Measurements from ENCODE around the gene ATP6V0B. TPM values are rescaled to one million over a fixed set of nuclear protein-coding genes. Genes with fewer than 3 reads are reported as not detected.

The ATP6V0B gene
- total and polyA plus RNA-seq, 2 of the 13 experiments (the other 11 are each of a cell fraction or from before 2014, with no cell fraction given), result 157 to 161 TPM

GRCh38 chr1:43991476-43992231 lies 16.9 kb downstream of the ATP6V0B start, which contains the start of gene CCDC24 (continued):
- TF ChIP-seq ZBTB4 (CRISPR knock-in tag; IDR thresholded peaks at IDR 0.05; ENCODE audit: borderline replicate concordance), result no peak
- no peak for TF ChIP-seq BATF2 (CRISPR knock-in tag; IDR thresholded peaks at IDR 0.05)
- no peak for TF ChIP-seq FOXC1 (CRISPR knock-in tag; IDR thresholded peaks at IDR 0.05; ENCODE audit: borderline replicate concordance)
- TF ChIP-seq PBX2 (CRISPR knock-in tag; IDR thresholded peaks at IDR 0.05), result no peak
- no peak for TF ChIP-seq ZBTB1 (CRISPR knock-in tag; IDR thresholded peaks at IDR 0.05; ENCODE audit: borderline replicate concordance)
- TF ChIP-seq PRPF4 (IDR thresholded peaks at IDR 0.05; ENCODE audit: low read depth, low read length, poor library complexity, severe bottlenecking), result no peak
- TF ChIP-seq HDAC6 (IDR thresholded peaks at IDR 0.05; ENCODE audit: low read depth, low read length), result no peak
- no peak for TF ChIP-seq ZSCAN30 (CRISPR knock-in tag; IDR thresholded peaks at IDR 0.05)
- TF ChIP-seq ATRX (CRISPR knock-in tag; IDR thresholded peaks at IDR 0.05; ENCODE audit: borderline replicate concordance), result no peak
- peak; percentile 65; the same call in 1 of the 2 replicates for TF ChIP-seq SNAPC4 (CRISPR knock-in tag; IDR thresholded peaks at IDR 0.05)
- peak; percentile 62; the same call in 1 of the 2 replicates for TF ChIP-seq ZNF230 (CRISPR knock-in tag; IDR thresholded peaks at IDR 0.05)
- TF ChIP-seq ZNF549 (CRISPR knock-in tag; IDR thresholded peaks at IDR 0.05), result no peak

Data from HepG2 (cell line).